Stomach (tissue), 4 donors: ENCODE results near the gene SCLT1.

Source experiments
- CTCF ChIP-seq, 7 experiments: fragments of 450-650 bp in 4 of 7; fragments of 200-600 bp in 3 of 7; sonication (generic) in 3 of 7; IDR thresholded peaks; one replicate each; pipeline ENCODE4 v1.5.1; 2016 to 2019; ENCODE audit warnings: antibody characterized with exemption in 7 of 7, control low read depth in 2 of 7, mild to moderate bottlenecking in 1 of 7
- EP300 ChIP-seq: sonication (generic); formaldehyde crosslinking; IDR thresholded peaks from one replicate; pipeline ENCODE4 v1.6.1; 2017; ENCODE audit warnings: antibody characterized with exemption
- POLR2A ChIP-seq, 4 donors: fragments of 450-650 bp; IDR thresholded peaks; one replicate each; pipeline ENCODE4 v1.6.1; 2016; ENCODE audit warnings: antibody characterized with exemption in 4 of 4, control low read depth in 2 of 4, mild to moderate bottlenecking in 1 of 4, moderate library complexity in 1 of 4
- POLR2AphosphoS5 ChIP-seq, 3 donors: sonication (generic); formaldehyde crosslinking; IDR thresholded peaks; one replicate each; pipeline ENCODE4 v1.6.1; 2016; ENCODE audit warnings: antibody characterized with exemption in 3 of 3

- no peak for TF ChIP-seq POLR2AphosphoS5 (IDR thresholded peaks at IDR 0.05)
- no peak for TF ChIP-seq POLR2A (IDR thresholded peaks at IDR 0.05)
- no peak for TF ChIP-seq CTCF (IDR thresholded peaks at IDR 0.05)
- no peak for TF ChIP-seq EP300
Measured at GRCh38 chr4:128950796-128951195, 142.5 kb downstream of the SCLT1 start.
